ENCODE data around the gene MAP4K4. TPM values are rescaled to one million over a fixed set of nuclear protein-coding genes. Genes with fewer than 3 reads are reported as not detected.

Gene MAP4K4
- total RNA-seq, 1 experiment from 2014 or later: 133 TPM

DNA sequence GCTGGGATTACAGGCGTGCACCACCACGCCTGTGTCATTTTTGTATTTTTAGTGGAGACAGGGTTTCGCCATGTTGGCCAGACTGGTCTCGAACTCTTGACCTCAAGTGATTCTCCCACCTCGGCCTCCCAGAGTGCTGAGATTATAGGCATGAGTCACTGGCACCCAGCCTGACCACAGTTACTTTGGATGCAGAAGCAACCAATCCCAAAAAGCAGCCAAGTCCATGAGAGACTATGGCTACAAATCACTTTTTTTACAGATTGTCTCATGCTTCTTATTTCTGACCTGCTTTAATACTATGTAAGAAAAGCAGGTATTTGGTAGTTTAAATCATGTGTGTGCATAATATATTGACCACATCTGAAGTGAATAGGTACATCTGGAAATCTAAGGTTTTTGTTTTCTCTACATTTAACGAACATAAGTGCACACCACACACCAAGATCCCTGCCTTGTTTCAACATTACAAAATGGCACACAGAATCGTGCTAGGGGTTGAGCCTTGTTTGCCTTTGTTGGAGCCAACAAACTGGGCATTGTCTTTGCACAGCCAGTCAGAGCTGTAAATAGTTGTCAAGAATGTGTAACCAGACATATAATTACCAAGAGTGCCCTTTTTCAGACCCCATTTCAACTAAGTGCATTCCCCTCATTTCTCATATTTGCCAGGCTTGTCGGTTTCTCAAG, 18.3 kb upstream of the MAP4K4 start:
- TF ChIP-seq EZH2 (IDR thresholded peaks at IDR 0.05; ENCODE audit: low read length, unreplicated experiment) (no peak), EZH2phosphoT487 (IDR thresholded peaks at IDR 0.05; ENCODE audit: borderline replicate concordance, low read length) (no peak)
- TF ChIP-seq, protein P1, sequence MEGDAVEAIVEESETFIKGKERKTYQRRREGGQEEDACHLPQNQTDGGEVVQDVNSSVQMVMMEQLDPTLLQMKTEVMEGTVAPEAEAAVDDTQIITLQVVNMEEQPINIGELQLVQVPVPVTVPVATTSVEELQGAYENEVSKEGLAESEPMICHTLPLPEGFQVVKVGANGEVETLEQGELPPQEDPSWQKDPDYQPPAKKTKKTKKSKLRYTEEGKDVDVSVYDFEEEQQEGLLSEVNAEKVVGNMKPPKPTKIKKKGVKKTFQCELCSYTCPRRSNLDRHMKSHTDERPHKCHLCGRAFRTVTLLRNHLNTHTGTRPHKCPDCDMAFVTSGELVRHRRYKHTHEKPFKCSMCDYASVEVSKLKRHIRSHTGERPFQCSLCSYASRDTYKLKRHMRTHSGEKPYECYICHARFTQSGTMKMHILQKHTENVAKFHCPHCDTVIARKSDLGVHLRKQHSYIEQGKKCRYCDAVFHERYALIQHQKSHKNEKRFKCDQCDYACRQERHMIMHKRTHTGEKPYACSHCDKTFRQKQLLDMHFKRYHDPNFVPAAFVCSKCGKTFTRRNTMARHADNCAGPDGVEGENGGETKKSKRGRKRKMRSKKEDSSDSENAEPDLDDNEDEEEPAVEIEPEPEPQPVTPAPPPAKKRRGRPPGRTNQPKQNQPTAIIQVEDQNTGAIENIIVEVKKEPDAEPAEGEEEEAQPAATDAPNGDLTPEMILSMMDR (conservative IDR thresholded peaks at IDR 0.05; ENCODE audit: low read depth, low read length): no peak
- POLR2A ChIA-PET (ENCODE audit: unreplicated experiment): no interaction called here
- no TSS peak for BruUV-seq (replicated peaks)
- DNase-seq (peak; percentile 47), ATAC-seq (peak; percentile 50; the same call in 1 of the 2 replicates)
- H2AFZ ChIP-seq (ENCODE audit: low read length): no peak overlapping the region
- no peaks in the 10 kb centered on the region for H3K9me3 ChIP-seq (ENCODE audit: low read length)
- H3K9me2 ChIP-seq (replicated peaks; ENCODE audit: low read length): no peaks in the 10 kb centered on the region
- no peaks in the 10 kb centered on the region for H3K27me3 ChIP-seq (ENCODE audit: low read length)
- no peak overlapping the region for H3K9ac ChIP-seq (ENCODE audit: low read length)
- no peaks in the 10 kb centered on the region for H4K20me1 ChIP-seq (ENCODE audit: low read length)
- intact Hi-C loops (cut with micrococcal nuclease): no loop called here
- no peak overlapping the region for H3K4me2 ChIP-seq (ENCODE audit: low read length)
- H3F3A ChIP-seq (ENCODE audit: low read length, unreplicated experiment): no peaks in the 10 kb centered on the region
- no peaks in the 10 kb centered on the region for H3K36me3 ChIP-seq (ENCODE audit: low read depth, low read length)
- CTCF ChIA-PET: no interaction called here
- H3K4me3 ChIP-seq (ENCODE audit: low read length): no peak overlapping the region
- H3K79me2 ChIP-seq (ENCODE audit: low read length): no peaks in the 10 kb centered on the region
- no peaks in the 10 kb centered on the region for H3K4me1 ChIP-seq (ENCODE audit: insufficient read depth, low read length)
- no peak overlapping the region for H3K27ac ChIP-seq (ENCODE audit: low read length)

DNA sequence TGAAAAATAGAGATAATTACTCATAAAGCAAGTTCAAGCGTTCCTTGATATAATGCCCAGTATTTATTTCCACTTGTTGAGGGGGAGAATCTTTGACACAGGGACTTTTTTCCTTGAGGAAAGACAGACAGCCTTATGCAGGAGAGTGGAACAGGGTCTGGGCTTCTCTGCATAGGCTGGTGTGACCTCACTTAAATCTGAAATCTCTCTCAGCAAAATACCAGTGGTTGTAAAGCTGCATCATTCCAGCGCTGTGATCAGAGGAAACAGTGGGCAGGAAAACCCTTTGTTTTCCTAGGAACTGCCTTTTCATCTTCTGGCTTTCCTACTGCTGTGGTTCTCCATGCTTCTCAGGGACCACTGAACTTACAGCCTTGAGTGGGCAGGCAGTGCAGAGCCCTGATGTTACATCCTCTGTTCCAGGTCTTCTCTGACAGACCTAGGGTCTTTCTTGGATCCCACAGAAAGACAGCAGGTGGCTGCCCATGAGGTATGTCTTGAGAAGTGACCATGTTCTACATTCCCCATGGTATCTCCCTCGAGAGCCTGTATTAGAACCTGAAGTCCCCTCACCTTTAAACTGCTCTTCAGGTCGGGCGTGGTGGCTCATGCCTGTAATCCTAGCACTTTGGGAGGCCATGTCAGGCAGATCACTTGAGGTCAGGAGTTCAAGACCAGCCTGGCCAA, 17.6 kb upstream of the MAP4K4 start:
- POLR2A ChIA-PET (ENCODE audit: unreplicated experiment): no interaction called here

More for the DNA sequence above, 17.6 kb upstream of the MAP4K4 start:
- Histone ChIP-seq H3K4me1 (ENCODE audit: insufficient read depth, low read length) (no peaks in the 10 kb centered on the region), H3K4me3 (ENCODE audit: low read length) (no peak overlapping the region), H3K36me3 (ENCODE audit: low read depth, low read length) (no peaks in the 10 kb centered on the region), H3K79me2 (ENCODE audit: low read length) (no peaks in the 10 kb centered on the region), H3K4me2 (ENCODE audit: low read length) (no peak overlapping the region), H3K27ac (ENCODE audit: low read length) (no peak overlapping the region), H3K27me3 (ENCODE audit: low read length) (no peaks in the 10 kb centered on the region), H3F3A (ENCODE audit: low read length, unreplicated experiment) (no peaks in the 10 kb centered on the region), H2AFZ (ENCODE audit: low read length) (no peak overlapping the region), H4K20me1 (ENCODE audit: low read length) (no peaks in the 10 kb centered on the region), H3K9ac (ENCODE audit: low read length) (no peak overlapping the region), H3K9me3 (ENCODE audit: low read length) (no peaks in the 10 kb centered on the region), H3K9me2 (replicated peaks; ENCODE audit: low read length) (no peaks in the 10 kb centered on the region)
- intact Hi-C loops (cut with micrococcal nuclease): no loop called here
- ATAC-seq: no peak
- no peak for DNase-seq
- TF ChIP-seq, protein P1 (conservative IDR thresholded peaks at IDR 0.05; ENCODE audit: low read depth, low read length): no peak
- CTCF ChIA-PET: no interaction called here
- BruUV-seq (replicated peaks): no TSS peak

All from PC-3 (cell line).